Activated naive CD4-positive, alpha-beta T cell treated with anti-CD3 and anti-CD28 coated beads, Interleukin-2, amount 50 U/mL, for 24 hours (primary cell): ENCODE results near the gene BMPER.

Experiments
- H3K27ac Mint-ChIP-seq: one replicate; pipeline ENCODE4 v1.8.0; 2021; ENCODE audit warnings: mild to moderate bottlenecking, mixed read lengths
- H3K27me3 Mint-ChIP-seq: one replicate; pipeline ENCODE4 v1.8.0; 2021; ENCODE audit warnings: mixed read lengths
- H3K36me3 Mint-ChIP-seq: one replicate; pipeline ENCODE4 v1.8.0; 2021; ENCODE audit warnings: mixed read lengths
- H3K4me1 Mint-ChIP-seq: one replicate; pipeline ENCODE4 v1.8.0; 2021; ENCODE audit warnings: mixed read lengths
- H3K4me3 Mint-ChIP-seq: one replicate; pipeline ENCODE4 v1.8.0; 2021; ENCODE audit warnings: mild to moderate bottlenecking, mixed read lengths
- H3K9me3 Mint-ChIP-seq: one replicate; pipeline ENCODE4 v1.8.0; 2021; ENCODE audit warnings: mixed read lengths

BMPER gene

GRCh38 chr7:34041707-34042106 lies 136.4 kb downstream of the BMPER start:
- H3K27ac Mint-ChIP-seq: no peak overlapping the region
- H3K4me1 Mint-ChIP-seq: no peaks in the 10 kb centered on the region
- H3K36me3 Mint-ChIP-seq: no peaks in the 10 kb centered on the region
- no peak overlapping the region for H3K4me3 Mint-ChIP-seq
- peaks cover 2% of the 10 kb centered on the region for H3K27me3 Mint-ChIP-seq
- no peaks in the 10 kb centered on the region for H3K9me3 Mint-ChIP-seq

- H3K27ac Mint-ChIP-seq: no peak overlapping the region
- no peaks in the 10 kb centered on the region for H3K4me1 Mint-ChIP-seq
- H3K36me3 Mint-ChIP-seq: no peaks in the 10 kb centered on the region
- no peak overlapping the region for H3K4me3 Mint-ChIP-seq
- H3K27me3 Mint-ChIP-seq: peaks cover 2% of the 10 kb centered on the region
- H3K9me3 Mint-ChIP-seq: no peaks in the 10 kb centered on the region
Measured at GRCh38 chr7:34042406-34042805, 137.1 kb downstream of the BMPER start.

- no peaks in the 10 kb centered on the region for H3K36me3 Mint-ChIP-seq
- no peak overlapping the region for H3K27ac Mint-ChIP-seq
- peaks cover 3% of the 10 kb centered on the region for H3K27me3 Mint-ChIP-seq
- H3K9me3 Mint-ChIP-seq: no peaks in the 10 kb centered on the region
- H3K4me1 Mint-ChIP-seq: no peaks in the 10 kb centered on the region
- no peak overlapping the region for H3K4me3 Mint-ChIP-seq
Measured at GRCh38 chr7:34043461-34044305, 138.3 kb downstream of the BMPER start.

- no peak overlapping the region for H3K27ac Mint-ChIP-seq
- peaks cover 3% of the 10 kb centered on the region for H3K27me3 Mint-ChIP-seq
- H3K9me3 Mint-ChIP-seq: no peaks in the 10 kb centered on the region
- H3K36me3 Mint-ChIP-seq: no peaks in the 10 kb centered on the region
- H3K4me3 Mint-ChIP-seq: no peak overlapping the region
- H3K4me1 Mint-ChIP-seq: no peaks in the 10 kb centered on the region
Measured at GRCh38 chr7:34044306-34044643, 138.9 kb downstream of the BMPER start.

- H3K27me3 Mint-ChIP-seq: peaks cover 3% of the 10 kb centered on the region
- no peak overlapping the region for H3K4me3 Mint-ChIP-seq
- H3K36me3 Mint-ChIP-seq: no peaks in the 10 kb centered on the region
- no peaks in the 10 kb centered on the region for H3K9me3 Mint-ChIP-seq
- H3K27ac Mint-ChIP-seq: no peak overlapping the region
- H3K4me1 Mint-ChIP-seq: no peaks in the 10 kb centered on the region
Measured at GRCh38 chr7:34044734-34045353, 139.5 kb downstream of the BMPER start.

GRCh38 chr7:34048445-34048844 lies 143.1 kb downstream of the BMPER start:
- no peaks in the 10 kb centered on the region for H3K36me3 Mint-ChIP-seq
- H3K27me3 Mint-ChIP-seq: peaks cover 1% of the 10 kb centered on the region
- H3K4me3 Mint-ChIP-seq: no peak overlapping the region
- no peaks in the 10 kb centered on the region for H3K4me1 Mint-ChIP-seq
- no peaks in the 10 kb centered on the region for H3K9me3 Mint-ChIP-seq
- no peak overlapping the region for H3K27ac Mint-ChIP-seq

- Mint-ChIP-seq H3K27me3 (no peaks in the 10 kb centered on the region), H3K27ac (no peak overlapping the region), H3K9me3 (no peaks in the 10 kb centered on the region), H3K4me1 (no peaks in the 10 kb centered on the region), H3K36me3 (no peaks in the 10 kb centered on the region), H3K4me3 (no peak overlapping the region)
Measured at GRCh38 chr7:34054075-34054474, 148.7 kb downstream of the BMPER start.

- Mint-ChIP-seq H3K27me3 (no peaks in the 10 kb centered on the region), H3K4me1 (no peaks in the 10 kb centered on the region), H3K9me3 (no peaks in the 10 kb centered on the region), H3K4me3 (no peak overlapping the region), H3K36me3 (no peaks in the 10 kb centered on the region), H3K27ac (no peak overlapping the region)
Measured at GRCh38 chr7:34057136-34057535, 151.8 kb downstream of the BMPER start.

GRCh38 chr7:34057956-34058355 lies 152.6 kb downstream of the BMPER start:
- no peak overlapping the region for H3K27ac Mint-ChIP-seq
- no peaks in the 10 kb centered on the region for H3K36me3 Mint-ChIP-seq
- no peaks in the 10 kb centered on the region for H3K9me3 Mint-ChIP-seq
- H3K4me1 Mint-ChIP-seq: no peaks in the 10 kb centered on the region
- no peaks in the 10 kb centered on the region for H3K27me3 Mint-ChIP-seq
- H3K4me3 Mint-ChIP-seq: no peak overlapping the region

- Mint-ChIP-seq H3K36me3 (no peaks in the 10 kb centered on the region), H3K4me3 (no peak overlapping the region), H3K27me3 (no peaks in the 10 kb centered on the region), H3K4me1 (no peaks in the 10 kb centered on the region), H3K27ac (no peak overlapping the region), H3K9me3 (no peaks in the 10 kb centered on the region)
Measured at GRCh38 chr7:34058801-34059135, 153.4 kb downstream of the BMPER start.

- Mint-ChIP-seq H3K27ac (no peak overlapping the region), H3K9me3 (no peaks in the 10 kb centered on the region), H3K4me3 (no peak overlapping the region), H3K27me3 (no peaks in the 10 kb centered on the region), H3K4me1 (no peaks in the 10 kb centered on the region), H3K36me3 (no peaks in the 10 kb centered on the region)
Measured at GRCh38 chr7:34059136-34059828, 153.9 kb downstream of the BMPER start.

- Mint-ChIP-seq H3K27me3 (no peaks in the 10 kb centered on the region), H3K27ac (no peak overlapping the region), H3K9me3 (no peaks in the 10 kb centered on the region), H3K4me1 (no peaks in the 10 kb centered on the region), H3K36me3 (no peaks in the 10 kb centered on the region), H3K4me3 (no peak overlapping the region)
Measured at GRCh38 chr7:34060196-34060947, 155.0 kb downstream of the BMPER start.

- Mint-ChIP-seq H3K4me1 (no peaks in the 10 kb centered on the region), H3K36me3 (no peaks in the 10 kb centered on the region), H3K9me3 (no peaks in the 10 kb centered on the region), H3K4me3 (no peak overlapping the region), H3K27ac (no peak overlapping the region), H3K27me3 (no peaks in the 10 kb centered on the region)
Measured at GRCh38 chr7:34061149-34061548, 155.8 kb downstream of the BMPER start.

GRCh38 chr7:34062341-34062740 lies 157.0 kb downstream of the BMPER start:
- no peak overlapping the region for H3K27ac Mint-ChIP-seq
- no peaks in the 10 kb centered on the region for H3K36me3 Mint-ChIP-seq
- H3K4me3 Mint-ChIP-seq: no peak overlapping the region
- H3K9me3 Mint-ChIP-seq: no peaks in the 10 kb centered on the region
- H3K4me1 Mint-ChIP-seq: no peaks in the 10 kb centered on the region
- no peaks in the 10 kb centered on the region for H3K27me3 Mint-ChIP-seq

- no peaks in the 10 kb centered on the region for H3K36me3 Mint-ChIP-seq
- H3K9me3 Mint-ChIP-seq: no peaks in the 10 kb centered on the region
- no peak overlapping the region for H3K4me3 Mint-ChIP-seq
- no peaks in the 10 kb centered on the region for H3K27me3 Mint-ChIP-seq
- no peak overlapping the region for H3K27ac Mint-ChIP-seq
- no peaks in the 10 kb centered on the region for H3K4me1 Mint-ChIP-seq
Measured at GRCh38 chr7:34062826-34063225, 157.5 kb downstream of the BMPER start.
